ENCODE measurements around the gene KRT16.
"Not testable (repeated sequence)": the region's sequence is repeated elsewhere in the genome, so short reads cannot be mapped to it uniquely, and the experiment has no call there.

KRT16 gene

DNA sequence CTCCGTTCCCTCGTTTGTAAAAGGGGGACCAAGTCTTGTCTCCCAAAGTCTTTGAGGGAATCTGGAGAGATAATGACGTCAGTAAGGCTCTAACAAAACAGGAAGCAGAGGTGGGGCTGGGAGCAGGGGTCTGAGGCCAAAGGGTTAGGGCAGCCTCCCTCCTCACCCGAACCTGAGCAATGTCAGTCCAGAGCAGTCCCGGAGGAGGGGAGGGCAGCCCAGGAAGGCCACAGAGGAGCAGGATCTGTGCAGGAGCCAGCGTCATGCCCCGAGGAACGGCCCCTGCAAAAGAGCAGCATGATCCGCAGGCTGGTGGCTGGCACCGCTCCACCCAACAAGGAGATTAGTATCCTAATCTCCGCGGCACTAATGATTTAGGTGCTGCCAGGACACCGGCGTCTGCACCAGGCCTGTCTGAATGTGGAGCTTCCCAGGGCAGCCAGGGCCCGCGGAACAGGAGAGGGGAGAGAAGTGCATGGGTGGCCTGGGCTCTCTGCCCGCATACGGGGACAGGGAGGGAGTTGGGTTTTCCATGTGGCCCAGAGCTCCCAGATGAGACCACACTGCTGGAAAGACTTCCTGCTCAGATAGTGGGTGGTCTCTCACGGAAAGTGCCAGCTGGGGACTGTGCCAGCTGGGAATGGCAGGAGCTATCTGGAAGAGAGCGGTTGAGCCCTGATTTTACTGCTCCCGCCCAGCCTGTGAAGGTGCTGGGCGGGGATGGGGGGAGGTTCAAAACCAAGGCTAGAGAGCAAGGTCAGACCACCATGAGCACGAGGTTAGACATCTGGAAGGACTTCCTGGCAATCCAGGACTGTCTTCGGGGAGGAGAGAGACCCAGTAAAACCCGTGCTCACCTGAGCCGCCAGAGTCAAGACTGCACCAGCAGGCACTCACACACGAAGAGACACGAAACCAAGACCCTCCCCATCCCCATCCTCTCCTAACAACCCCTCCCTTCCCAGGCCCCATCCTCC lies 22.8 kb upstream of the KRT16 start:
- no peaks in the 10 kb centered on the region for H3K9me3 Mint-ChIP-seq
- no peaks in the 10 kb centered on the region for H3K4me1 Mint-ChIP-seq (ENCODE audit: low read depth)
- no peak overlapping the region for H3K4me3 Mint-ChIP-seq
- no peaks in the 10 kb centered on the region for H3K36me3 Mint-ChIP-seq (ENCODE audit: low read depth)
- no peak overlapping the region for H3K27ac Mint-ChIP-seq
- no peaks in the 10 kb centered on the region for H3K27me3 Mint-ChIP-seq

DNA sequence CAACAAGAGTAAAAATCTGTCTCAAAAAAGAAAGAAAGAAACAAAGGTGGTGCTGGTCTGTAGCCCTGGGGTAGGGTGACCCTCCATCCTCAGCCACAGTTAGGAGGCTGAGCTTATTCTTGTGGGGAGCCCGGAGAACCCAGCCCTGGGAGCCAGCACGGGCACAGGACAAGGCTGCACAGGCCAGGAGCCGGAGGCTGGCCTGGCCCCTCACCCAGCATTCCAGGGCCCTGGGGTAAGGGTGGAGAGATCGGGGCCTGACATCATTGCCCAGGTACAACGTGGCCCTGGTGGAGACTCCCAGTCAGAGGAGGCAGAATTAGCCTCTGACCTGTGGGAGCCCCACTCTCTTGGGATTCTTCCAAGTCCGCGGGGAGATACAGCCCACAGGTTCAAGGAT lies 22.1 kb upstream of the KRT16 start:
- H3K9me3 Mint-ChIP-seq, result no peaks in the 10 kb centered on the region
- H3K27me3 Mint-ChIP-seq, result no peaks in the 10 kb centered on the region
- H3K27ac Mint-ChIP-seq, result no peak overlapping the region
- no peaks in the 10 kb centered on the region for H3K36me3 Mint-ChIP-seq (ENCODE audit: low read depth)
- H3K4me3 Mint-ChIP-seq, result no peak overlapping the region
- no peaks in the 10 kb centered on the region for H3K4me1 Mint-ChIP-seq (ENCODE audit: low read depth)

DNA sequence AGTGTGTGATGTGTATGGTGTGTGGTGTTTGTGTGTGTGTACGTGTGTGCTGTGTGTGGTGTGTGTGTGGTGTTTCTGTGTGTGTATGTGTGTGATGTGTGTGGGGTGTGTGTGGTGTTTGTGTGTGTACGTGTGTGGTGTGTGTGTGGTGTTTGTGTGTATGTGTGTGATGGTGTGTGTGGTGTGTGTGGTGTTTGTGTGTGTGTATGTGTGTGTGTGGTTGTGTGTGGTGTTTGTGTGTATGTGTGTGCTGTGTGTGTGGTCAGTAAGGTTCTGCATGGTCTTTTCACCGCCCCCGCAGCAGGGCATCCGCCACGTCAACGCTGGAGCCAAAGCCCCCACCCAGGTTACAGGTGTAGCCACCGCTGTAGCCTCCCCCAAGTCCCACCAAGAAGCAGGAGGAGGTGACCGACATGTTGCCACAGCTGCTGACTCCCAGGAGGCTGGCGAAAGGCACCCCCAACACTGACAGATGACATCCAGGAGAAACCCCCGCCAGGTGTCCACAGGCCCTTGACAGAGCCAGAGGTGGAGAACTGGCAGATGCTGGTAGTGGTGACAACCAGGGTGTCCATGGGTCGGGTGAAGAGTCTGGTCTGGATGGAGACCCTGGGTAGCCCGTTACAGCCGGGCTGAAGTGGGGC lies 21.1 kb upstream of the KRT16 start:
- no peaks in the 10 kb centered on the region for H3K4me1 Mint-ChIP-seq (ENCODE audit: low read depth)
- no peaks in the 10 kb centered on the region for H3K36me3 Mint-ChIP-seq (ENCODE audit: low read depth)
- H3K4me3 Mint-ChIP-seq, result no peak overlapping the region
- no peaks in the 10 kb centered on the region for H3K9me3 Mint-ChIP-seq
- no peak overlapping the region for H3K27ac Mint-ChIP-seq
- H3K27me3 Mint-ChIP-seq, result no peaks in the 10 kb centered on the region

DNA sequence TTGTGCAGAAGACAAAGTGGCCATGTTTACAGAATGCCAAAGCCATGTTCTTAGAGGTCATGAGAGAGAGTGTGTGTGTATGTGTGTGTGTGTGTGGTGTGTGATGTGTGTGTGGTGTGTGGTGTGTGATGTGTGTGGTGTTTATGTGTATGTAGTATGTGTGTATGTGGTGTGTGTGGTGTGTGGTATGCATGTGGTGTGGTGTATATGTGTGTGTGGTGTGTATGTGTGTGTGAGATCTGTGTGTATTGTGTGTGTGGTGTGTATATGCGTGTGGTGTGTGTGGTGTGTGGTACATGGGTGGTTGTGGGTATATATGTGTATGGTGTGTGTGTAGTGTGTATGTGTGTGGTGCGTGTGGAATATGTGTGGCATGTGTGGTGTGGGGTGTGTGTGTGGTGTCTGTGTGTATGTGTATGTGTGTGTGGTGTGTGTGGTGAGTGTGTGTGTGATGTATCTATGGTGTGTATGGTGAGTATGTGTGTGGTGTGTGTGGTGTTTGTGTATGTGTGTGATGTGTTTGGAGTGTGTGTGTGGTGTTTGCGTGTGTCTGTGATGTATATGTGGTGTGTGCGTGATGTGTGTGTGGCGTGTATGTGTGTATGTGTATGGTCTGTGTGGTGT lies 20.0 kb upstream of the KRT16 start:
- Mint-ChIP-seq H3K9me3 (no peaks in the 10 kb centered on the region), H3K4me1 (ENCODE audit: low read depth) (no peaks in the 10 kb centered on the region), H3K27ac (no peak overlapping the region), H3K4me3 (no peak overlapping the region), H3K27me3 (no peaks in the 10 kb centered on the region), H3K36me3 (ENCODE audit: low read depth) (no peaks in the 10 kb centered on the region)

DNA sequence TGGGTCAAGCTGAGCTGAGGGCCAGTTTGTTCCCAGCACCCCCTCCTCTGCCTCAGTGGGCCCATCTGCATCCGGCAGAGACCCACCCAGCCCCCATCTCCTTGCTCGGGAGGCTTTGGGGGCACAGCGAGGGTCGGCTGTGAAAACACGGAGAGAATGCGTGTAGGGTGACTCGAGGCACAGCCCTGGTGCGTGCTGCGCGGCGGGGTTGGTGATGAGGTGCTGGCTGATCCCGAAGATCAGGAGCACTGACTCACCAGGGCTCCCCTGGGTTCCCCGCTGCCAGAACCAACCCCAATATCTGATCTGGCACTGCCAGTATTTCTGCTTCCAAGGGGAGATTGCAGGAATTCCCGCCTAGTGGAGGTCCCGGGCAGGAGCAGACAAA lies 19.3 kb upstream of the KRT16 start:
- no peaks in the 10 kb centered on the region for H3K36me3 Mint-ChIP-seq (ENCODE audit: low read depth)
- no peaks in the 10 kb centered on the region for H3K27me3 Mint-ChIP-seq
- H3K27ac Mint-ChIP-seq, result no peak overlapping the region
- no peaks in the 10 kb centered on the region for H3K9me3 Mint-ChIP-seq
- H3K4me1 Mint-ChIP-seq (ENCODE audit: low read depth), result no peaks in the 10 kb centered on the region
- H3K4me3 Mint-ChIP-seq, result no peak overlapping the region

DNA sequence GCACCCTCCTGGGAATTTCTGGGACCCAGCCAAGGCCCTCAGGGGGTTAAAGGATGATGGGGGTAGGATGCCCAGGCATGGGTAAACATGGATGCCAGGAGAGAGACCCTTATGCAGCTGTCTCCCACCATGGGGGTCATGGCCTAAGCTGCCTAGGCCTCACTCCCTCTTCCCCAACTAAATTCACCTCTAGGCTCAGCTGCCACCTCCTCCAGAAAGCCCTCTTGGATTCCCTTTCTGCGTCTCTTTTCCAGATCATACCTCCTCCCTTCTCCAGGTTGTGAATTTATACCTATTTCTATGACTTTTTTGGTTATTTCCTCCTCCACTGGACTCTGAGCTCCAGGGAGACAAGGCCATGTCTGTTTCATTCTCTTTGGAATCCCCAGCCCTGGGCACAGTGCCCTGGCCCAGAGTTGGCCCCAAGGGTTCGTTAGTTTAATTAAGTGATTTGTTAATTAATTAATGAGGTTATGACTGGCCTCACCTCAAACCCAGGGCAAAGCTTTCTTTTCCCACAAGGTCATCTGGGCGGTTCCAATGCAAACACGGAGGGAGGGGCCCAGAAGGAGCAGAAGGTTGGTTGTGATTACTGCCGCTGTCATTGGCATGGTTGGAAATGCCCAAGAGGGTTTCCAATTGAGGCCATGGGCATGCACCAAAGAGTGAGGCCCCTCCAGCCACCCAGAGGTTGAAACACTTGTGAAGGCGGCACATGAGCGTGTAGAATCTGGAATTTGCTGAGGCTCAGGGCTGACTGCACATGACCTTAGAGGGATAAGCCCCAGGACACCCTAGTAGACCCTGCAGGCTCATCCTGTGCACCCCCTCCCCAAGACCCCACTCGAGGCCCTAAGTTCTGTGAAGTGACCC lies 18.7 kb upstream of the KRT16 start:
- Mint-ChIP-seq H3K27ac (no peak overlapping the region), H3K9me3 (no peaks in the 10 kb centered on the region), H3K4me1 (ENCODE audit: low read depth) (no peaks in the 10 kb centered on the region), H3K27me3 (no peaks in the 10 kb centered on the region), H3K36me3 (ENCODE audit: low read depth) (no peaks in the 10 kb centered on the region), H3K4me3 (no peak overlapping the region)

DNA sequence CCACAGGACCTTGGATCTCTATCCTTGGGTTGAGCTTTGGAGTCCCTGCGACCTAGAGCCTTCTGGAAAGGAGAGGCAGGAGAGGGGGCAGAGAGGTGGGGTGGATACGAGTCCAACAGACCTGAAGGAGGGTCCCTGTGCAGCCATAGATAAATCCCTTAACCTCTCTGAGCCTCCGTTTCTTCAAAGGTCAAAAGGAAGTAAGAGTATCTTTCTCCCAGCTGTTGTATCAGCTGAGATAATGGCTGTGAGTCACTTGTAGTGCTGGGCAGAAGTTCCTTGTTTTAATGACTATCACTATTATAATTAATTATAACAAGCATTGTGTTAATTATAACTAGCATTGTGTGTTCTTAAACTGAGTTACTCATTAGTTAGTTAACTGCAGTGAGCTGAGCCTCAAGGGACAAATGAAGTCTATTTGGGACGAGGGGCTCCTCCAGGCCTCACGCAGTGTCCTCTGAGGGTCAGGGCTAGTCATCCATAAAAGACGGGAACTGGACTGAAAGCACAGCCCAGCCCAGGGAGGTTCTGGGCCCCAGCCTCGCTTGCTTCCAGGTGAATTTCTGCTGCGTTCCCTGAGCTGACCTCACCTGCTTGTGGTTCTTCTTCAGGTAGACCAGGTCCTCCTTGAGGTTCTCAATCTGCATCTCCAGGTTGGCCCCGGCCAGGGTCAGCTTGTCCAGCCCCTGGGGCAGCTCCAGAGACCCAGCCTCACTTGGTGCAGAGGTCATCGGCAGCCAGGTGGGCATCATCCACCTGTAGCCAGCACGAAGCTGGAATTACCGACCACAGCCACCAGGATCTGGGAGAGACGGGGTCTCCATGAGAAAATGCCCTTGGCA lies 17.5 kb upstream of the KRT16 start:
- H3K4me3 Mint-ChIP-seq, result no peak overlapping the region
- no peaks in the 10 kb centered on the region for H3K36me3 Mint-ChIP-seq (ENCODE audit: low read depth)
- H3K27ac Mint-ChIP-seq, result no peak overlapping the region
- H3K9me3 Mint-ChIP-seq, result no peaks in the 10 kb centered on the region
- no peaks in the 10 kb centered on the region for H3K27me3 Mint-ChIP-seq
- H3K4me1 Mint-ChIP-seq (ENCODE audit: low read depth), result no peaks in the 10 kb centered on the region

DNA sequence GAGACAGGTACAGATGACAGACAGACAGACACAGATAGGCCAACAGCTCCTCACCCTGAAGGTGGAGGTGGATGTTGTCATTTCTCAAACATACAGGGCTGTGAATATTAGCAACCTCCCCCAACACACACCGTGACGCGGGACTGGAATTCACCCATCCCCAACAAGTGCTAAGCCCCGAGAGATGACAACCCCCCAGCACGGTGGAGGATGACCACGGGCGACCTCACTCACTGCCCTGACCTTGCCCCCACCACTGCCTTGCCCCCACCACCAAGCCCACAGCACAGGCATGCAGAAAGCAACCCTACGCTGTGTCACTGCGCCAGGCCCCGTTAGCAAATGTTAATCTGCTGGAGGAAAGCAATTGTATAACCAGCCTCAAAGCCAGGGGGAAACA lies 16.7 kb upstream of the KRT16 start:
- Mint-ChIP-seq H3K27me3 (no peaks in the 10 kb centered on the region), H3K9me3 (no peaks in the 10 kb centered on the region), H3K4me3 (no peak overlapping the region), H3K27ac (no peak overlapping the region), H3K36me3 (ENCODE audit: low read depth) (no peaks in the 10 kb centered on the region), H3K4me1 (ENCODE audit: low read depth) (no peaks in the 10 kb centered on the region)

DNA sequence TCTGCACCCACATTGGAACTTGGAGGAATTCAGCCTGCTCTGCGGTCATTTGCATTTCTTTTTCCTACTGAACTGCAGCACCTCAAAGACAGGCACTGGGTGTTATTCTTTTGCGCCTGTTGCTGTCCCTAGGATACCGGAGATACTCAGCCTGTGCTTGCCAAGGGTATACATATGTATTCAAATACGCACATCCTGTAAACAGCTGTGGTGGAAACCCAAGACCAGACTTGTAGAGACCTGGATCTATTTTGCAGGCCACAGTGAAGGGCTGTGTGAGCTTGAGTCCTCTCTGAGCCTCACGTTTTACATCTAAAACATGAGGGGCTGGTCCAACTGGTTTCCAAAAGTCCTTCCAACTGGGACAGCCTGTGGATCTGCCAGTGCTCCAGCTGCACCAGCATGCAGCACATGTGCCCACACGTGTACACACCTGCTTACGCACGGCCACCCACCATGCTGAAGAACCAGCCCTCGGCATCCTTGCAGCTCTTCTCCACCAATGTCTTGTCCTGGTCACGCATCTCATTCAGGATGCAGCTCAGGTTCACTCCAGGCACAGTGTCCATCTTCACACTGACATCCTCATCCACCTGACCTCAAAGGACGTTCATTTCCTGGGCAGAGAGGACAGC lies 16.2 kb upstream of the KRT16 start:
- H3K9me3 Mint-ChIP-seq; H3K4me3 Mint-ChIP-seq; H3K4me1 Mint-ChIP-seq (ENCODE audit: low read depth); H3K36me3 Mint-ChIP-seq (ENCODE audit: low read depth); H3K27me3 Mint-ChIP-seq; H3K27ac Mint-ChIP-seq: not testable (repeated sequence)

DNA sequence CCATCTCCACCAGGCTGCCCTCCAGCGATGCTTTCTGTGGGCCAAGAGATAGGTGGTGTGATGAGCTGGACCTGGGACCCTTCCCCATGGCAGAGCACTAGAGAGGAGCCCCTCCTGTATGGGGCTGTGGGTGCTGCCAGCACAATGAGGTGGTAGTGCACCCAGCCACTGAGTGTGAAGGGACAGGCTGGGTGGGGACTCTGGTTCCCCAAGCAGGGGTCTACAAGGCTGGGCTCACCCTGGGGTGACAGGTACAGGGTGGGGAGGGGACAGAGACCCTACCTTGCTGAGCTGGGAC lies 15.5 kb upstream of the KRT16 start:
- not testable (repeated sequence) for H3K9me3 Mint-ChIP-seq; H3K4me3 Mint-ChIP-seq; H3K36me3 Mint-ChIP-seq (ENCODE audit: low read depth); H3K4me1 Mint-ChIP-seq (ENCODE audit: low read depth); H3K27me3 Mint-ChIP-seq; H3K27ac Mint-ChIP-seq

DNA sequence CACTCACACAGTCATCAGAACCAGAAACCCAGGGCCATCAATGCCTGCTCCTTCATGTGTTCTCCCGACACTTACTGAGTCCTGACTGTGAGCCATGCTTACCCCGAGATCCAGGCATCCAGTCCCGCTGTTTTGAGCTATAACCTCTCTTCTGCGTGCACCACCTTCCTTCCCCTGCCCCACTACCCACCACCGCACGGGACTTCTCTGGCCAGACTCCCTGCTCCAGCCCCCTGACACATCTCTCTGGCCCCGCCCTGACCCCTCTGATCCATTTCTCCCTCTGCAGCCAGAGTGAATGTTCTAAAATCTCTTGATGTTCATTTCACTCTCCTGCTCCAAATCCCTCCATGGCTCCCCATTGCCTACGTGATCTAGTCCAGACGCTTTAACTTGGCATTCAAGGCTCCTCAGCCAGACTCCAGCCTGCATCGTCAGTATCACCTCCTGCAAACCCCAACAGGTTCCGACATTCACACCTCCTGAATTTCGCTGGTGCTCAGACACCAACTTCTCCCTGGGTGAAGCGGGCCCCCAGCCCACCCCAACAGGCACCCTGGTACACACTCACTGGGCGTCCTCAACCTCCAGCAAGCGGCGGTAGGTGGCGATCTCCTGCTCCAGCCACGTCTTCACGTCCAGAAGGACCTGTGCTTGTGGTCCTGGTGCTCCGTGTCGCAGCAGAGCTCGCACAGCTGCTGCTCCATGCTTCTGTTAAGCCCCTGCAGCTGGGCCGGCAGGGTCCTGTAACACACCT lies 14.9 kb upstream of the KRT16 start:
- H3K4me1 Mint-ChIP-seq (ENCODE audit: low read depth), result no peaks in the 10 kb centered on the region
- no peaks in the 10 kb centered on the region for H3K27me3 Mint-ChIP-seq
- H3K27ac Mint-ChIP-seq, result no peak overlapping the region
- H3K4me3 Mint-ChIP-seq, result no peak overlapping the region
- no peaks in the 10 kb centered on the region for H3K36me3 Mint-ChIP-seq (ENCODE audit: low read depth)
- H3K9me3 Mint-ChIP-seq, result no peaks in the 10 kb centered on the region

DNA sequence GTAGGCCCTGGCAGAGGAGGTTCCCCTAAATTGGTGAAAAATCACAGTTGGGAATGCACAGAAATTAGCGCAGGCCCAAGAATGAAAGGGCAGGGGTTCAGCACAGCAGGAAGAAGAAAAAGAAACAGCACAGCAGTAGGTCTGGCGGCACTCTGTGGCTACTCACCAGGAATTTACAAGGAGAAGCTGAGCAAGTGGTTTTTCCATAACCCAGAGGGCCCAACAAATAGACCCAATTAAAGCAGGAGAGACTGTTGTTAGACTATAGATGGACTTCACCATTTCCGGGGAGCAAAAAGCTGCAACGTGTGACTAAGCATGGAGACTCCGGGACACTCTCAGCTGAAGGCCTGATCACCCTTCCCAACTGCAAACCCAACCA lies 14.3 kb upstream of the KRT16 start:
- not testable (repeated sequence) for H3K36me3 Mint-ChIP-seq (ENCODE audit: low read depth); H3K27me3 Mint-ChIP-seq; H3K27ac Mint-ChIP-seq

DNA sequence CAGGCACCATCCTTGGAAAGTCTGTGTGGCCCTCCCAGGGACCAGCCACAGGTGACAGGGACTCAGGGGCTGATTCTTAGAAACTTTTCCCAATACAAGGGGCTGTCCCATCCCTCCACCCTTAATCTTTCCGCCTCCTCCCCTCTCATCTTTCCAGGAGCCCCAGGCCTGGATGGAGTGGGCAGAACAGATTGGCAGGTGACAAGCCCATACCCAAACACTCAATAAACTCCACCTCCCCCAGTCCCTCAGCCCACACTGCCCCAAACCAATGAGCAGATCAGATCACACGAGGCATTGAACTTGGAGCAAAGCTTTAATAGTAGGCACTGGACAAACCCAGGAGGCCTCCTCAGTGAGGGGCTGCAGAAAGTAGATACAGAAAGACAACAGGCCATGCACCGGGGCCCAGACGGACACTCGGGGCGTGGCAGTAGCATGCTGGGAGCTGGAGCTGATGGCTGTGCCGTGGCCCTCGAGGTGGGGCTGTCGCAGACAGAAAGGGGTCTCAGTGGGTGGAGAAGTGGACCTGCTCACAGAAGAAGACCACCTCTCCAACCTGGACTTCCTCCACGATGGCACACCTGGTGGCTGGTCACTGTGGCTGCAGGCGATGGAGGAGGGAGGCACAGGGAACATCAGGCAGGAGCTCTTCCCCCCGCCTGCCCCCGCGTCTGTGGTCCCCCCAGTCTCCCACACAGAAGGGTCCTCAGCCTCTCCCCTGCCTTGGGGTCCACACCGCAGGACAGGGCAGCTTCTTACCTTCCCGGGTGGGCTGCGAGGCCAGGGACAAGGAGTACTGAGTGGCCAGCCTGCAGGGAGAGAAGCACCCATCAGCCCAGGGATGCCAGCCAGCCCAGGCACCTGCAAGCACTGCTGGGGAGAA lies 13.7 kb upstream of the KRT16 start:
- H3K4me1 Mint-ChIP-seq (ENCODE audit: low read depth); H3K9me3 Mint-ChIP-seq; H3K36me3 Mint-ChIP-seq (ENCODE audit: low read depth); H3K27me3 Mint-ChIP-seq; H3K27ac Mint-ChIP-seq; H3K4me3 Mint-ChIP-seq: not testable (repeated sequence)

More for the DNA sequence above, 14.3 kb upstream of the KRT16 start:
- not testable (repeated sequence) for H3K4me1 Mint-ChIP-seq (ENCODE audit: low read depth); H3K4me3 Mint-ChIP-seq; H3K9me3 Mint-ChIP-seq
